ENCODE results near the gene SYNE2. TPM values are rescaled to one million over a fixed set of nuclear protein-coding genes. Genes with fewer than 3 reads are reported as not detected.

The SYNE2 gene
- total RNA-seq, 1 donor, result 10.1 TPM

DNA sequence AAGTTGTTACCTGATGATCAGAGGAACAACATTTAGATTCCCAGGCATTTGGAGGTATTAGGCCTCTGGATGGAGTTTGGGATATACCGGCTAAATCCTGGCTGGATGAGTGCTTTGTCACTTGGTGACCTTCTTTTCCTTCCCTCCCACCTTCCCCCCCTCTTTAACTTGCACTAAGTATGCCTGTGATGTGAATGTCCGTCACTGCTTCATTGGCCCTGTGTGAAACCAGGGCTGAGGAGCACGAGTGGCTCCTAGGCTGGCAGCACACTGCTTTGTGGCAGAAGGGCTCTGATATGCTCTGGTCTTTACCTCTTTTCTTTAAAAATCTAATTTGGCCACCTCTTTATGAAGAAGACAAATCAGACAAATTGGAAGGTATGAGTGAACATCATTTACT lies 345.7 kb downstream of the SYNE2 start:
- Histone ChIP-seq H3K27ac (ENCODE audit: low read depth, low read length) (no peak overlapping the region), H2AFZ (ENCODE audit: low read length) (no peak overlapping the region), H3K79me2 (ENCODE audit: insufficient read depth, low read length) (no peaks in the 10 kb centered on the region), H3K36me3 (ENCODE audit: insufficient read depth, low read length) (no peaks in the 10 kb centered on the region), H3K9me3 (ENCODE audit: low read depth, low read length) (no peaks in the 10 kb centered on the region), H3K4me3 (ENCODE audit: insufficient read depth, low read length) (no peak overlapping the region), H3K27me3 (ENCODE audit: insufficient read depth, low read length) (no peaks in the 10 kb centered on the region), H3K4me2 (ENCODE audit: insufficient read depth, low read length) (no peak overlapping the region), H4K20me1 (ENCODE audit: insufficient read depth, low read length) (no peaks in the 10 kb centered on the region), H3K4me1 (ENCODE audit: insufficient read depth, low read length) (peaks cover 4% of the 10 kb centered on the region)
- no peak for DNase-seq (ENCODE audit: insufficient read length, low spot score, missing footprints)
- TF ChIP-seq, protein P1, sequence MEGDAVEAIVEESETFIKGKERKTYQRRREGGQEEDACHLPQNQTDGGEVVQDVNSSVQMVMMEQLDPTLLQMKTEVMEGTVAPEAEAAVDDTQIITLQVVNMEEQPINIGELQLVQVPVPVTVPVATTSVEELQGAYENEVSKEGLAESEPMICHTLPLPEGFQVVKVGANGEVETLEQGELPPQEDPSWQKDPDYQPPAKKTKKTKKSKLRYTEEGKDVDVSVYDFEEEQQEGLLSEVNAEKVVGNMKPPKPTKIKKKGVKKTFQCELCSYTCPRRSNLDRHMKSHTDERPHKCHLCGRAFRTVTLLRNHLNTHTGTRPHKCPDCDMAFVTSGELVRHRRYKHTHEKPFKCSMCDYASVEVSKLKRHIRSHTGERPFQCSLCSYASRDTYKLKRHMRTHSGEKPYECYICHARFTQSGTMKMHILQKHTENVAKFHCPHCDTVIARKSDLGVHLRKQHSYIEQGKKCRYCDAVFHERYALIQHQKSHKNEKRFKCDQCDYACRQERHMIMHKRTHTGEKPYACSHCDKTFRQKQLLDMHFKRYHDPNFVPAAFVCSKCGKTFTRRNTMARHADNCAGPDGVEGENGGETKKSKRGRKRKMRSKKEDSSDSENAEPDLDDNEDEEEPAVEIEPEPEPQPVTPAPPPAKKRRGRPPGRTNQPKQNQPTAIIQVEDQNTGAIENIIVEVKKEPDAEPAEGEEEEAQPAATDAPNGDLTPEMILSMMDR (IDR thresholded peaks at IDR 0.05; ENCODE audit: extremely low read depth, low read depth, low read length), result no peak

DNA sequence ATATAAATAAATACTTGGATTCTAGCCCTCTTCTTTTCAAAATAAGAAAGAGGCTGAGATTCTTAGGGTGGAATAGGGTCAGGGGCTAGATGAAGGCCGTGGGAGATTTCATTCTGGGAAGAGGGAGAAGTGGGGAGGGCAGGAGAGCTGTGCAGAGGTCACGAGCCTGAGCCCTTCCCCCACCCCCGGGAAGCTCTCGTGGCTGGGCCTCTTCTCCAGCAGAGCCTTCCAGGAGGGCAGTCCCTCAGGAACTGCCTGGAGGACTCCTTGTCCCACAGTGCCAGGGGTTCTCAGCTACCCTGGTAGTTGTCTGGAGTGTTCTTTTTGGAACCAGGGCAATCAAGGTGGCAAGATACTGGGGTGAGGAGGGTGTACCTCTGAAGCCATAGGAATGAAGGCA lies 347.4 kb downstream of the SYNE2 start:
- no peaks in the 10 kb centered on the region for H4K20me1 ChIP-seq (ENCODE audit: insufficient read depth, low read length)
- H3K4me2 ChIP-seq (ENCODE audit: insufficient read depth, low read length), result no peak overlapping the region
- H3K4me1 ChIP-seq (ENCODE audit: insufficient read depth, low read length), result peaks cover 4% of the 10 kb centered on the region
- peak overlapping the region; percentile 15 for H2AFZ ChIP-seq (ENCODE audit: low read length)
- TF ChIP-seq, protein P1 (IDR thresholded peaks at IDR 0.05; ENCODE audit: extremely low read depth, low read depth, low read length), result no peak
- H3K79me2 ChIP-seq (ENCODE audit: insufficient read depth, low read length), result no peaks in the 10 kb centered on the region
- no peak for DNase-seq (ENCODE audit: insufficient read length, low spot score, missing footprints)
- H3K27me3 ChIP-seq (ENCODE audit: insufficient read depth, low read length), result no peaks in the 10 kb centered on the region
- no peak overlapping the region for H3K4me3 ChIP-seq (ENCODE audit: insufficient read depth, low read length)
- no peaks in the 10 kb centered on the region for H3K36me3 ChIP-seq (ENCODE audit: insufficient read depth, low read length)
- H3K9me3 ChIP-seq (ENCODE audit: low read depth, low read length), result no peaks in the 10 kb centered on the region
- H3K27ac ChIP-seq (ENCODE audit: low read depth, low read length), result no peak overlapping the region

DNA sequence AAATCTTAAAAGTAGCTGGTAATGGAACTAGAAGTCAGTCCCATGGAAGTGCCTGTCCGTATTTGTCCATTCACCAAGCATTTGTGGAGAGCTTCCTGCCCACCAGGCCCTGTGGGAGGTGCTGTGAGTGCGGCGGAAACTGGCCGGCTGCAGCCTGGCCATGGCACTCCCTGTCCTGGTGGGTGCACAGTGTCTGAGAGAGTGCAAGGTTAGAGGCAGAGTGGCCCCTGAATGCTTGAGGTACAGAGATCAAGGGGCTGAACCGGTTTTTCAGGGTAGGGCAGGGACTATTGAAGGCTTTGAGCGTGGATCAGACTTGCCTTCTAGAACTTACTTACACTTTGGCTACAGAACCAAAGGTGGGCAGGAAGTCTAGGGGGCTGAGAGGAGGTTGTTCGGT lies 348.5 kb downstream of the SYNE2 start:
- DNase-seq (ENCODE audit: insufficient read length, low spot score, missing footprints), result no peak
- Histone ChIP-seq H3K79me2 (ENCODE audit: insufficient read depth, low read length) (no peaks in the 10 kb centered on the region), H4K20me1 (ENCODE audit: insufficient read depth, low read length) (no peaks in the 10 kb centered on the region), H3K36me3 (ENCODE audit: insufficient read depth, low read length) (no peaks in the 10 kb centered on the region), H3K27ac (ENCODE audit: low read depth, low read length) (no peak overlapping the region), H3K4me1 (ENCODE audit: insufficient read depth, low read length) (peaks cover 4% of the 10 kb centered on the region), H2AFZ (ENCODE audit: low read length) (no peak overlapping the region), H3K27me3 (ENCODE audit: insufficient read depth, low read length) (no peaks in the 10 kb centered on the region), H3K9me3 (ENCODE audit: low read depth, low read length) (no peaks in the 10 kb centered on the region), H3K4me2 (ENCODE audit: insufficient read depth, low read length) (no peak overlapping the region), H3K4me3 (ENCODE audit: insufficient read depth, low read length) (no peak overlapping the region)
- TF ChIP-seq, protein P1 (IDR thresholded peaks at IDR 0.05; ENCODE audit: extremely low read depth, low read depth, low read length), result no peak

GRCh38 chr14:64201921-64202545 lies 349.2 kb downstream of the SYNE2 start:
- Histone ChIP-seq H3K4me3 (ENCODE audit: insufficient read depth, low read length) (no peak overlapping the region), H4K20me1 (ENCODE audit: insufficient read depth, low read length) (no peaks in the 10 kb centered on the region), H3K27ac (ENCODE audit: low read depth, low read length) (no peak overlapping the region), H3K4me1 (ENCODE audit: insufficient read depth, low read length) (no peaks in the 10 kb centered on the region), H2AFZ (ENCODE audit: low read length) (no peak overlapping the region), H3K79me2 (ENCODE audit: insufficient read depth, low read length) (no peaks in the 10 kb centered on the region), H3K9me3 (ENCODE audit: low read depth, low read length) (no peaks in the 10 kb centered on the region), H3K36me3 (ENCODE audit: insufficient read depth, low read length) (no peaks in the 10 kb centered on the region), H3K4me2 (ENCODE audit: insufficient read depth, low read length) (no peak overlapping the region), H3K27me3 (ENCODE audit: insufficient read depth, low read length) (no peaks in the 10 kb centered on the region)
- DNase-seq (ENCODE audit: insufficient read length, low spot score, missing footprints), result no peak
- TF ChIP-seq, protein P1 (IDR thresholded peaks at IDR 0.05; ENCODE audit: extremely low read depth, low read depth, low read length), result no peak
